Motor neuron (in vitro differentiated cells): ENCODE measurements around the gene IGSF21. TPM values are rescaled to one million over a fixed set of nuclear protein-coding genes. Genes with fewer than 3 reads are reported as not detected.

Source experiments
- ATAC-seq, 8 experiments: fragments of 200-7000 bp; cut with Tn5 transposase; replicated peaks in 6 of 8; 2 replicates each; pipeline ENCODE4 v1.8.0; 2021; ENCODE audit warnings: mild to moderate bottlenecking in 8 of 8, moderate library complexity in 8 of 8
- H3K27ac ChIP-seq, 2 donors: fragments of 250-450 bp; sonication (Bioruptor Pico); 2 replicates each; pipeline ENCODE4 v1.9.0; 2021; ENCODE audit warnings: antibody characterized with exemption in 2 of 2, mild to moderate bottlenecking in 2 of 2, moderate library complexity in 1 of 2
- H3K4me1 ChIP-seq, 2 donors: fragments of 250-450 bp; sonication (Bioruptor Pico); replicated peaks in 1 of 2; 2 replicates each; pipeline ENCODE4 v1.6.1; 2021; ENCODE audit warnings: antibody characterized with exemption in 2 of 2, mild to moderate bottlenecking in 2 of 2, moderate library complexity in 1 of 2
- H3K4me3 ChIP-seq, 5 donors: fragments of 250-450 bp; sonication (Bioruptor Pico); 2 replicates each; pipeline ENCODE4 v1.9.0; 2021; ENCODE audit warnings: antibody characterized with exemption in 5 of 5, mild to moderate bottlenecking in 5 of 5, moderate library complexity in 4 of 5
- WGBS, 10 experiments: fragments of 450-650 bp; shearing (Covaris generic); methylation state at CpG; one replicate each; pipeline ENCODE4 v1.0.0; 2022; 5-methylcytosine and 5-hydroxymethylcytosine counted together
- in situ Hi-C, 9 experiments: fragments of 400-800 bp; cut with MboI; loops; one replicate each; pipeline ENCODE4 v1.15.0; 2021; ENCODE audit warnings: low sequenced_read_pairs in 9 of 9, low pct_unique_long_range_greater_than_20kb in 2 of 9; ENCODE audit not compliant: unreplicated experiment in 9 of 9
- total RNA-seq, 8 experiments: library from RNA; unstranded; fragments of 300-600 nt; gene quantifications; 2 replicates each; pipeline versions ENCODE4 v1.2.3 to v1.2.4, GENCODE V29; 2022

IGSF21 gene
- total RNA-seq, 8 experiments from 2014 or later = 0.36 to 74.2 (median 5.4) TPM

GRCh38 chr1:18079941-18080735, 27.5 kb upstream of the IGSF21 start:
- Histone ChIP-seq H3K4me3 (no peak overlapping the region), H3K27ac (no peak overlapping the region), H3K4me1 (peaks cover 0 to 15% of the 10 kb centered on the region in 2 donors)
- WGBS, 10 experiments = 20 to 70% (median 47%) methylated on average over 1 to 26 of the region's 31 CpGs; no CpG with 5 or more reads in 1 of the 10 experiments
- ATAC-seq = peak in 3 of 8 experiments; percentile 27 to 65 (median 64)
- in situ Hi-C loops = loop anchor here in 2 of 9 experiments (25.0 kb wide), 2 partner anchors 168 to 443 kb away; no protein-coding TSS in a partner anchor

GRCh38 chr1:18085387-18086074, 22.1 kb upstream of the IGSF21 start:
- Histone ChIP-seq H3K4me3 (no peak overlapping the region), H3K27ac (no peak overlapping the region), H3K4me1 (peaks cover 0 to 6% of the 10 kb centered on the region in 2 donors)
- ATAC-seq = peak in 3 of 8 experiments; percentile 12 to 65 (median 43)
- 48 to 83% (median 61%) methylated on average over 1 to 4 of the region's 5 CpGs; no CpG with 5 or more reads in 4 of the 10 experiments for WGBS, 10 experiments
- in situ Hi-C loops = loop anchor here in 2 of 9 experiments (25.0 kb wide), 2 partner anchors 173 to 448 kb away; no protein-coding TSS in a partner anchor

- H3K27ac ChIP-seq = no peak overlapping the region
- in situ Hi-C loops = loop anchor here in 2 of 9 experiments (25.0 kb wide), 2 partner anchors 176 to 451 kb away; no protein-coding TSS in a partner anchor
- H3K4me1 ChIP-seq = peaks cover 0 to 14% of the 10 kb centered on the region in 2 donors
- 7 to 56% (median 40%) methylated on average over 3 to 10 of the region's 10 CpGs; no CpG with 5 or more reads in 1 of the 10 experiments for whole genome bisulfite sequencing, 10 experiments
- peak in 1 of 8 experiments; percentile 25 for ATAC-seq
- no peak overlapping the region for H3K4me3 ChIP-seq
These were observed 19.5 kb upstream of the IGSF21 start for GRCh38 chr1:18088077-18088594.

- H3K27ac ChIP-seq = no peak overlapping the region
- H3K4me1 ChIP-seq = peaks cover 0 to 14% of the 10 kb centered on the region in 2 donors
- no peak overlapping the region for H3K4me3 ChIP-seq
- ATAC-seq = no peak
- in situ Hi-C loops = loop anchor here in 2 of 9 experiments (25.0 kb wide), 2 partner anchors 177 to 452 kb away; no protein-coding TSS in a partner anchor
- 83 to 88% (median 88%) methylated on average over 1 of the region's 1 CpG; no CpG with 5 or more reads in 7 of the 10 experiments for WGBS, 10 experiments
These were observed 18.1 kb upstream of the IGSF21 start for GRCh38 chr1:18089488-18089887.

- 0 to 40% (median 16%) methylated on average over 1 to 6 of the region's 8 CpGs; no CpG with 5 or more reads in 3 of the 10 experiments for WGBS, 10 experiments
- peaks cover 0 to 14% of the 10 kb centered on the region in 2 donors for H3K4me1 ChIP-seq
- no peak overlapping the region for H3K4me3 ChIP-seq
- peak in 4 of 8 experiments; percentile 42 to 67 (median 53) for ATAC-seq
- H3K27ac ChIP-seq = no peak overlapping the region
- in situ Hi-C loops = loop anchor here in 2 of 9 experiments (25.0 kb wide), 2 partner anchors 178 to 453 kb away; no protein-coding TSS in a partner anchor
These were observed 17.0 kb upstream of the IGSF21 start for GRCh38 chr1:18090636-18091035.

GRCh38 chr1:18091660-18092446, 15.7 kb upstream of the IGSF21 start:
- ATAC-seq = peak; percentile 33 to 78 (median 51)
- Histone ChIP-seq H3K4me3 (no peak overlapping the region), H3K27ac (no peak overlapping the region), H3K4me1 (peaks cover 0 to 14% of the 10 kb centered on the region in 2 donors)
- in situ Hi-C loops = loop anchor here in 2 of 9 experiments (25.0 kb wide), 2 partner anchors 180 to 455 kb away; no protein-coding TSS in a partner anchor
- 0 to 87% (median 62%) methylated on average over 1 to 7 of the region's 7 CpGs; no CpG with 5 or more reads in 1 of the 10 experiments for WGBS, 10 experiments

- no peak overlapping the region for H3K27ac ChIP-seq
- 20 to 88% (median 49%) methylated on average over 1 to 2 of the region's 2 CpGs; no CpG with 5 or more reads in 4 of the 10 experiments for WGBS, 10 experiments
These were observed 14.4 kb upstream of the IGSF21 start for GRCh38 chr1:18093193-18093592.

GRCh38 chr1:18093646-18094045, 14.0 kb upstream of the IGSF21 start:
- 36 to 100% (median 90%) methylated on average over 1 to 2 of the region's 2 CpGs for WGBS, 10 experiments
- H3K27ac ChIP-seq = no peak overlapping the region
- in situ Hi-C loops = loop anchor here in 2 of 9 experiments (25.0 kb wide), 2 partner anchors 181 to 456 kb away; no protein-coding TSS in a partner anchor

More at GRCh38 chr1:18093193-18093592, 14.4 kb upstream of the IGSF21 start:
- in situ Hi-C loops = loop anchor here in 2 of 9 experiments (25.0 kb wide), 2 partner anchors 181 to 456 kb away; no protein-coding TSS in a partner anchor
- ATAC-seq = no peak
- peaks cover 0 to 14% of the 10 kb centered on the region in 2 donors for H3K4me1 ChIP-seq
- no peak overlapping the region for H3K4me3 ChIP-seq

GRCh38 chr1:18094096-18094495, 13.5 kb upstream of the IGSF21 start:
- Histone ChIP-seq H3K4me1 (peaks cover 0 to 14% of the 10 kb centered on the region in 2 donors), H3K4me3 (no peak overlapping the region), H3K27ac (no peak overlapping the region)
- in situ Hi-C loops = loop anchor here in 2 of 9 experiments (25.0 kb wide), 2 partner anchors 182 to 457 kb away; no protein-coding TSS in a partner anchor
- no peak for ATAC-seq
- 67 to 100% (median 100%) methylated on average over 1 of the region's 1 CpG; no CpG with 5 or more reads in 6 of the 10 experiments for WGBS, 10 experiments

More at GRCh38 chr1:18093646-18094045, 14.0 kb upstream of the IGSF21 start:
- Histone ChIP-seq H3K4me3 (no peak overlapping the region), H3K4me1 (peaks cover 0 to 14% of the 10 kb centered on the region in 2 donors)
- no peak for ATAC-seq

GRCh38 chr1:18097206-18097605, 10.4 kb upstream of the IGSF21 start:
- in situ Hi-C loops = loop anchor here in 2 of 9 experiments (25.0 kb wide), 2 partner anchors 185 to 460 kb away; no protein-coding TSS in a partner anchor
- no peak overlapping the region for H3K4me3 ChIP-seq
- ATAC-seq = no peak
- H3K4me1 ChIP-seq = no peaks in the 10 kb centered on the region
- no peak overlapping the region for H3K27ac ChIP-seq

- ATAC-seq = no peak
- no peaks in the 10 kb centered on the region for H3K4me1 ChIP-seq
- in situ Hi-C loops = loop anchor here in 2 of 9 experiments (25.0 kb wide), 2 partner anchors 187 to 462 kb away; no protein-coding TSS in a partner anchor
- H3K4me3 ChIP-seq = no peak overlapping the region
- WGBS, 10 experiments = 30 to 86% (median 53%) methylated on average over 1 to 2 of the region's 2 CpGs; no CpG with 5 or more reads in 3 of the 10 experiments
- no peak overlapping the region for H3K27ac ChIP-seq
These were observed 8.6 kb upstream of the IGSF21 start for GRCh38 chr1:18099026-18099425.
